PC-3 (cell line): ENCODE results near the gene ATXN10.
"Not testable (repeated sequence)": the region's sequence is repeated elsewhere in the genome, so short reads cannot be mapped to it uniquely, and the experiment has no call there.

Experiments
- EZH2phosphoT487 ChIP-seq: fragments of 300-600 bp; sonication (generic); IDR thresholded peaks from 2 replicates; pipeline ENCODE4 v1.6.1; 2018; ENCODE audit warnings: mild to moderate bottlenecking, antibody characterized with exemption, low read length, borderline replicate concordance
- TF ChIP-seq, protein P1 (sequence below): fragments of 300-600 bp; sonication (generic); conservative IDR thresholded peaks from 2 replicates; pipeline ENCODE4 v1.5.1; 2017; ENCODE audit warnings: antibody characterized with exemption, low read depth, mild to moderate bottlenecking, low read length

DNA sequence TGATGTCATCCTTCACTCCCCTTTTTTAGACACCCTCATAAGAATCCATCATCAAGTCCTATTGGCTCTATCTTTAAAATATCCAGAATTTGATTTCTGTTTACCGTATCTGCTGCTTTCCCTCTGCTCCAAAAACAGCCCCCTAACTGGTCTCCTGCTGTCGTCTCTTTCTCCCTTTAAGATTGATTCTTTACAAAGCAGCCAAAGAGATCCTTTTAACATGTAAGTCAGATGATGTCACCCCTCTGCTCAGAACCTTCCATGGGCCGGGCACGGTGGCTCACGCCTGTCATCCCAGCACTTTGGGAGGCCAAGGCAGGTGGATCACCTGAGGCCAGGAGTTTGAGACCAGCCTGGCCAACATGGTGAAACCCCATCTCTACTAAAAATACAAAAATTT lies 11.1 kb downstream of the ATXN10 start:
- TF ChIP-seq, protein P1, sequence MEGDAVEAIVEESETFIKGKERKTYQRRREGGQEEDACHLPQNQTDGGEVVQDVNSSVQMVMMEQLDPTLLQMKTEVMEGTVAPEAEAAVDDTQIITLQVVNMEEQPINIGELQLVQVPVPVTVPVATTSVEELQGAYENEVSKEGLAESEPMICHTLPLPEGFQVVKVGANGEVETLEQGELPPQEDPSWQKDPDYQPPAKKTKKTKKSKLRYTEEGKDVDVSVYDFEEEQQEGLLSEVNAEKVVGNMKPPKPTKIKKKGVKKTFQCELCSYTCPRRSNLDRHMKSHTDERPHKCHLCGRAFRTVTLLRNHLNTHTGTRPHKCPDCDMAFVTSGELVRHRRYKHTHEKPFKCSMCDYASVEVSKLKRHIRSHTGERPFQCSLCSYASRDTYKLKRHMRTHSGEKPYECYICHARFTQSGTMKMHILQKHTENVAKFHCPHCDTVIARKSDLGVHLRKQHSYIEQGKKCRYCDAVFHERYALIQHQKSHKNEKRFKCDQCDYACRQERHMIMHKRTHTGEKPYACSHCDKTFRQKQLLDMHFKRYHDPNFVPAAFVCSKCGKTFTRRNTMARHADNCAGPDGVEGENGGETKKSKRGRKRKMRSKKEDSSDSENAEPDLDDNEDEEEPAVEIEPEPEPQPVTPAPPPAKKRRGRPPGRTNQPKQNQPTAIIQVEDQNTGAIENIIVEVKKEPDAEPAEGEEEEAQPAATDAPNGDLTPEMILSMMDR, result not testable (repeated sequence)
- not testable (repeated sequence) for TF ChIP-seq EZH2phosphoT487
